Ascending aorta (tissue), 2 donors: ENCODE measurements around the gene EVA1A. TPM values are rescaled to one million over a fixed set of nuclear protein-coding genes. Genes with fewer than 3 reads are reported as not detected.

Source experiments
- DNase-seq, 2 donors: peaks; one replicate each; pipeline ENCODE4 v3.0.0-alpha.2; 2019; ENCODE audit warnings: low spot score in 2 of 2
- H3K27ac ChIP-seq, 2 donors: fragments of 200-600 bp; sonication (generic); one replicate each; pipeline ENCODE4 v1.5.1; 2016 to 2017; ENCODE audit warnings: mild to moderate bottlenecking in 1 of 2
- H3K27me3 ChIP-seq: fragments of 200-600 bp; sonication (generic); one replicate; pipeline ENCODE4 v1.5.1; 2017
- H3K36me3 ChIP-seq, 2 donors: fragments of 200-600 bp; sonication (generic); one replicate each; pipeline ENCODE4 v1.5.1; 2016
- H3K4me1 ChIP-seq, 2 donors: fragments of 200-600 bp; sonication (generic); one replicate each; pipeline ENCODE4 v1.5.1; 2016 to 2017; ENCODE audit warnings: mild to moderate bottlenecking in 1 of 2
- H3K4me3 ChIP-seq, 2 donors: fragments of 200-600 bp; sonication (generic); one replicate each; pipeline ENCODE4 v1.5.1; 2016 to 2017; ENCODE audit warnings: mild to moderate bottlenecking in 1 of 2
- H3K9me3 ChIP-seq, 2 donors: fragments of 200-600 bp; sonication (generic); one replicate each; pipeline ENCODE4 v1.5.1; 2016
- intact Hi-C: fragments of 100-400 bp; cut with DNase I; formaldehyde crosslinking; loops from one replicate; pipeline ENCODE4 v1.15.1; 2023
- total RNA-seq: library from RNA; depleted of rRNA; stranded (reverse); fragments of >200 nt; gene quantifications from one replicate; pipeline ENCODE4 v1.1.0, GENCODE V29; 2016
- TF ChIP-seq, protein P1 (sequence below), 3 experiments: fragments of 200-600 bp in 2 of 3; fragments of 450-650 bp in 1 of 3; sonication (generic) in 2 of 3; IDR thresholded peaks; one replicate each; pipeline ENCODE4 v1.5.1; 2016 to 2019; ENCODE audit warnings: antibody characterized with exemption in 3 of 3, mild to moderate bottlenecking in 1 of 3, moderate library complexity in 1 of 3

Gene EVA1A
- total RNA-seq, 1 donor from 2014 or later, result not detected

- Histone ChIP-seq H3K9me3 (no peaks in the 10 kb centered on the region), H3K36me3 (no peaks in the 10 kb centered on the region), H3K27ac (no peak overlapping the region), H3K4me3 (no peak overlapping the region), H3K4me1 (no peaks in the 10 kb centered on the region), H3K27me3 (no peaks in the 10 kb centered on the region)
- intact Hi-C loops, result no loop called here
- DNase-seq, result no peak
- TF ChIP-seq, protein P1, sequence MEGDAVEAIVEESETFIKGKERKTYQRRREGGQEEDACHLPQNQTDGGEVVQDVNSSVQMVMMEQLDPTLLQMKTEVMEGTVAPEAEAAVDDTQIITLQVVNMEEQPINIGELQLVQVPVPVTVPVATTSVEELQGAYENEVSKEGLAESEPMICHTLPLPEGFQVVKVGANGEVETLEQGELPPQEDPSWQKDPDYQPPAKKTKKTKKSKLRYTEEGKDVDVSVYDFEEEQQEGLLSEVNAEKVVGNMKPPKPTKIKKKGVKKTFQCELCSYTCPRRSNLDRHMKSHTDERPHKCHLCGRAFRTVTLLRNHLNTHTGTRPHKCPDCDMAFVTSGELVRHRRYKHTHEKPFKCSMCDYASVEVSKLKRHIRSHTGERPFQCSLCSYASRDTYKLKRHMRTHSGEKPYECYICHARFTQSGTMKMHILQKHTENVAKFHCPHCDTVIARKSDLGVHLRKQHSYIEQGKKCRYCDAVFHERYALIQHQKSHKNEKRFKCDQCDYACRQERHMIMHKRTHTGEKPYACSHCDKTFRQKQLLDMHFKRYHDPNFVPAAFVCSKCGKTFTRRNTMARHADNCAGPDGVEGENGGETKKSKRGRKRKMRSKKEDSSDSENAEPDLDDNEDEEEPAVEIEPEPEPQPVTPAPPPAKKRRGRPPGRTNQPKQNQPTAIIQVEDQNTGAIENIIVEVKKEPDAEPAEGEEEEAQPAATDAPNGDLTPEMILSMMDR (IDR thresholded peaks at IDR 0.05), result no peak
These were observed 16.5 kb upstream of the EVA1A start for GRCh38 chr2:75577280-75577679.

DNA sequence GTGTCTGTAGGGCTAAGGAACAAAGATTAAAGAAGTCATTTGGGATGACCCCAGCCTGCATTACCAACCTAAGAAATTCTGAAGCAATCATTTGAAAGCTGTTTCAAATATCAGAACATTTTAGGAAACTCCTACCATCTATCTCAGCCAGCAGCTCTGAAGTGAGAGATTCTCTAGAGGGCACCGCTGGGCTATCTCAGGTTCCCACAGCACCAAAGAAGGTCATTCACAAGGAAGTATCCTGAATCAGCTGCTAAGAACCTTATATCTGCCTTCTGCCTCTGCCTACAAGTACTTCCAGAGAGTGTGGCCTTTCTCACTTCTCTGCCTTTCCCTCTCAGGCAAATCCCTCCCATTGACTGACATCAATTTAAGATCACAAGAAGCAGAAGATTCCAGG is 13.4 kb upstream of the EVA1A start:
- Histone ChIP-seq H3K4me1 (no peaks in the 10 kb centered on the region), H3K9me3 (no peaks in the 10 kb centered on the region), H3K4me3 (no peak overlapping the region), H3K36me3 (no peaks in the 10 kb centered on the region), H3K27me3 (no peaks in the 10 kb centered on the region), H3K27ac (no peak overlapping the region)
- intact Hi-C loops, result no loop called here
- DNase-seq, result no peak
- TF ChIP-seq, protein P1 (IDR thresholded peaks at IDR 0.05), result no peak

- Histone ChIP-seq H3K27me3 (no peaks in the 10 kb centered on the region), H3K27ac (no peak overlapping the region), H3K4me3 (no peak overlapping the region), H3K4me1 (no peaks in the 10 kb centered on the region), H3K36me3 (no peaks in the 10 kb centered on the region), H3K9me3 (no peaks in the 10 kb centered on the region)
- TF ChIP-seq, protein P1 (IDR thresholded peaks at IDR 0.05), result no peak
- intact Hi-C loops, result no loop called here
- no peak for DNase-seq
These were observed 12.6 kb upstream of the EVA1A start for GRCh38 chr2:75573145-75573878.

GRCh38 chr2:75571730-75572430 is 11.1 kb upstream of the EVA1A start:
- TF ChIP-seq, protein P1 (IDR thresholded peaks at IDR 0.05), result no peak
- no peak overlapping the region for H3K4me3 ChIP-seq
- H3K9me3 ChIP-seq, result no peaks in the 10 kb centered on the region
- DNase-seq, result no peak
- H3K4me1 ChIP-seq, result no peaks in the 10 kb centered on the region
- no peaks in the 10 kb centered on the region for H3K27me3 ChIP-seq
- no peak overlapping the region for H3K27ac ChIP-seq
- intact Hi-C loops, result no loop called here
- no peaks in the 10 kb centered on the region for H3K36me3 ChIP-seq

DNA sequence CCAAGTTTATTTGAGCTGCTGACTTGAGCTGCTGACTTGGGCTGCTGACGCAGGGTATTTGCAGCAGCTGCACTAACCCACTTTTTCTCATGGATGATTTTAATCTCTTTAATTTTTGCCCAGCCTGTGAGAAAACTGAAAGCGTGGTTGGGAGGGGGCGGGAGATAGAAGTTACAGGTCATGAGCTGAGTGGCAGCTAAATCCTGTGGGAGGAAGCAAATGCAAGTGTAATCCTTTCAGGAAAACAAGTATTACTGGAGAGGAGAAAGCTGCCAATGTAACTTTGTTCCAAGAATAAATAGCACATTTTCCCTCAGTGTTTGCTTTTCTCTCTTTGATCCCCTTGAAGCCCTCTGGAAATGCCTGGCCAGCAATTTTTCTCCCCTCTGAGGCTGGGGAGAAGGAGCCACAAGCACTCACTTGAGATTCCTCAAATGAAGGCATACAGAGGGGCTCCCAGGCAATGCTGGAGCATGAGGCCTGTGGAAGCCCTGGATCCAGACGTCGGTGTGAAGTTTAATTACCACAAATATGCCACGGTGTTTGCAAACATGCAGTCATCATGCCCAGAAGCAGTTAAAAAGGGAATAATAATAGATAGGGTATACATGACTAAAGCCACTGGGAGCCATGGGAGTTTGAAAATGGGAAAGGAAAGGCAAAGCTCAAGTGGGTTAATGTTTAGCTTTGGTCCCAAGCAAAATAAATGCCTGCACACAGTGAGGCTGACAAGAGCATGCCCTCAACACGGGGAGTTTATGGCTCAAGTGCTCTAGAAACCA is 10.4 kb upstream of the EVA1A start:
- H3K4me3 ChIP-seq, result no peak overlapping the region
- no peak for DNase-seq
- H3K9me3 ChIP-seq, result no peaks in the 10 kb centered on the region
- intact Hi-C loops, result no loop called here
- no peaks in the 10 kb centered on the region for H3K4me1 ChIP-seq
- no peaks in the 10 kb centered on the region for H3K36me3 ChIP-seq
- no peaks in the 10 kb centered on the region for H3K27me3 ChIP-seq
- TF ChIP-seq, protein P1 (IDR thresholded peaks at IDR 0.05), result no peak
- H3K27ac ChIP-seq, result no peak overlapping the region
